GM18517 (cell line): ENCODE measurements around the gene PJA1.
A peak's percentile ranks its signal among the peaks of the same experiment; 100 is the strongest.

Source experiments
- ATAC-seq: cut with Tn5 transposase; IDR thresholded peaks from one replicate; pipeline ENCODE4 v1.9.1; 2021; ENCODE audit warnings: mild to moderate bottlenecking, moderate library complexity; ENCODE audit not compliant: unreplicated experiment

PJA1 gene

GRCh38 chrX:69170319-69170718 is 5.1 kb upstream of the PJA1 start:
- no peak for ATAC-seq

GRCh38 chrX:69163936-69164741 is 1.1 kb downstream of the PJA1 start:
- no peak for ATAC-seq

- ATAC-seq = no peak
Observed at GRCh38 chrX:69162361-69162865, 2.8 kb downstream of the PJA1 start.

- ATAC-seq = no peak
Observed at GRCh38 chrX:69161786-69162349, 3.4 kb downstream of the PJA1 start.

GRCh38 chrX:69161371-69161770 is 3.9 kb downstream of the PJA1 start:
- no peak for ATAC-seq

- ATAC-seq = peak; percentile 82
Observed at GRCh38 chrX:69158166-69158980, 6.9 kb downstream of the PJA1 start.

GRCh38 chrX:69156638-69157037 is 8.6 kb downstream of the PJA1 start:
- ATAC-seq = no peak

- ATAC-seq = no peak
Observed at GRCh38 chrX:69155786-69156520, 9.3 kb downstream of the PJA1 start.

- no peak for ATAC-seq
Observed at GRCh38 chrX:69154051-69154450, 11.2 kb downstream of the PJA1 start.

GRCh38 chrX:69153060-69153730 is 12.1 kb downstream of the PJA1 start:
- no peak for ATAC-seq

- no peak for ATAC-seq
Observed at GRCh38 chrX:69152417-69152841, 12.8 kb downstream of the PJA1 start.

GRCh38 chrX:69151866-69152284 is 13.4 kb downstream of the PJA1 start:
- ATAC-seq = no peak

GRCh38 chrX:69150281-69150960 is 14.8 kb downstream of the PJA1 start:
- no peak for ATAC-seq

- ATAC-seq = no peak
Observed at GRCh38 chrX:69149466-69150280, 15.6 kb downstream of the PJA1 start.

GRCh38 chrX:69148946-69149345 is 16.3 kb downstream of the PJA1 start:
- ATAC-seq = no peak

GRCh38 chrX:69146739-69147138 is 18.5 kb downstream of the PJA1 start:
- ATAC-seq = no peak

- ATAC-seq = no peak
Observed at GRCh38 chrX:69145714-69146113, 19.5 kb downstream of the PJA1 start.

GRCh38 chrX:69144838-69145680 is 20.2 kb downstream of the PJA1 start:
- ATAC-seq = no peak
